ENCODE data around the gene RTTN. TPM values are rescaled to one million over a fixed set of nuclear protein-coding genes. Genes with fewer than 3 reads are reported as not detected.

RTTN gene
- total and polyA plus RNA-seq, 2 of the 13 experiments (the other 11 are each of a cell fraction or from before 2014, with no cell fraction given): 5.4 to 18.7 TPM

GRCh38 chr18:70127359-70127758, 78.1 kb downstream of the RTTN start:
- DNase-seq (ENCODE audit: low spot score): peak; percentile 77
- Histone ChIP-seq H3K27me3 (ENCODE audit: control insufficient read depth in 1 of 2, insufficient read depth in 2 of 2, low read length in 2 of 2) (no peaks in the 10 kb centered on the region), H3K27ac (ENCODE audit: extremely low read length, insufficient read depth, low read length) (no peak overlapping the region), H3K9ac (ENCODE audit: insufficient read depth, low read depth, low read length) (no peak overlapping the region), H3K4me1 (ENCODE audit: insufficient read depth, low read length) (peaks cover 18% of the 10 kb centered on the region), H4K20me1 (ENCODE audit: insufficient read depth, low read length) (no peaks in the 10 kb centered on the region), H3K9me3 (ENCODE audit: low read length) (no peaks in the 10 kb centered on the region), H3K79me2 (ENCODE audit: insufficient read depth, low read length) (no peaks in the 10 kb centered on the region), H3K4me3 (replicated peaks in 1 of 3; ENCODE audit: insufficient read depth in 1 of 3, low read depth in 2 of 3, low read length in 3 of 3) (no peak overlapping the region), H3K4me2 (ENCODE audit: low read depth, low read length) (no peak overlapping the region), H3K36me3 (replicated peaks in 1 of 2; ENCODE audit: control insufficient read depth in 1 of 2, insufficient read depth in 2 of 2, low read length in 2 of 2) (no peaks in the 10 kb centered on the region; a peak in 2 of 5 replicates), H2AFZ (ENCODE audit: low read length) (no peak overlapping the region)
- intact Hi-C loops (cut with micrococcal nuclease; ENCODE audit: unreplicated experiment) (no loop called here), in situ Hi-C loops (cut with HindIII; ENCODE audit: extremely low pct_ligation_motif_present, low pct_unique_long_range_greater_than_20kb) (no loop called here)
- BruUV-seq (replicated peaks): no TSS peak
- peak; percentile 62 for ATAC-seq
- POLR2A ChIA-PET: no interaction called here
- WGBS (ENCODE audit: low lambda C conversion rate): 13% methylated on average over 1 of the region's 1 CpG
- CTCF ChIA-PET (ENCODE audit: low intra/inter-chr PET ratio, low total read pairs): no interaction called here
- peak; percentile 77 for FAIRE-seq
- TF ChIP-seq NR2F6 (IDR thresholded peaks at IDR 0.05) (peak; percentile 85), NR2F6 (CRISPR knock-in tag; IDR thresholded peaks at IDR 0.05) (peak; percentile 82), PHF8 (CRISPR knock-in tag; IDR thresholded peaks at IDR 0.05) (no peak), RNF2 (conservative IDR thresholded peaks at IDR 0.05; ENCODE audit: low read depth) (no peak), HMG20A (CRISPR knock-in tag; IDR thresholded peaks at IDR 0.05; ENCODE audit: borderline replicate concordance) (peak; percentile 38; the same call in 1 of the 2 replicates), ZNF33A (CRISPR knock-in tag; IDR thresholded peaks at IDR 0.05; ENCODE audit: borderline replicate concordance) (no peak), MED1 (CRISPR knock-in tag; IDR thresholded peaks at IDR 0.05) (no peak), XRCC5 (optimal IDR thresholded peaks at IDR 0.05; ENCODE audit: low read length) (no peak), RARA (CRISPR knock-in tag; IDR thresholded peaks at IDR 0.05) (peak; percentile 93), SALL1 (CRISPR knock-in tag; IDR thresholded peaks at IDR 0.05) (peak; percentile 24; the same call in 1 of the 2 replicates), JUNB (CRISPR knock-in tag; IDR thresholded peaks at IDR 0.05; ENCODE audit: borderline replicate concordance) (no peak), IRF9 (CRISPR knock-in tag; IDR thresholded peaks at IDR 0.05; ENCODE audit: borderline replicate concordance) (no peak), ZBTB46 (CRISPR knock-in tag; IDR thresholded peaks at IDR 0.05; ENCODE audit: borderline replicate concordance) (no peak), BCL6 (CRISPR knock-in tag; IDR thresholded peaks at IDR 0.05) (peak; percentile 86)
- TF ChIP-seq, protein P1, sequence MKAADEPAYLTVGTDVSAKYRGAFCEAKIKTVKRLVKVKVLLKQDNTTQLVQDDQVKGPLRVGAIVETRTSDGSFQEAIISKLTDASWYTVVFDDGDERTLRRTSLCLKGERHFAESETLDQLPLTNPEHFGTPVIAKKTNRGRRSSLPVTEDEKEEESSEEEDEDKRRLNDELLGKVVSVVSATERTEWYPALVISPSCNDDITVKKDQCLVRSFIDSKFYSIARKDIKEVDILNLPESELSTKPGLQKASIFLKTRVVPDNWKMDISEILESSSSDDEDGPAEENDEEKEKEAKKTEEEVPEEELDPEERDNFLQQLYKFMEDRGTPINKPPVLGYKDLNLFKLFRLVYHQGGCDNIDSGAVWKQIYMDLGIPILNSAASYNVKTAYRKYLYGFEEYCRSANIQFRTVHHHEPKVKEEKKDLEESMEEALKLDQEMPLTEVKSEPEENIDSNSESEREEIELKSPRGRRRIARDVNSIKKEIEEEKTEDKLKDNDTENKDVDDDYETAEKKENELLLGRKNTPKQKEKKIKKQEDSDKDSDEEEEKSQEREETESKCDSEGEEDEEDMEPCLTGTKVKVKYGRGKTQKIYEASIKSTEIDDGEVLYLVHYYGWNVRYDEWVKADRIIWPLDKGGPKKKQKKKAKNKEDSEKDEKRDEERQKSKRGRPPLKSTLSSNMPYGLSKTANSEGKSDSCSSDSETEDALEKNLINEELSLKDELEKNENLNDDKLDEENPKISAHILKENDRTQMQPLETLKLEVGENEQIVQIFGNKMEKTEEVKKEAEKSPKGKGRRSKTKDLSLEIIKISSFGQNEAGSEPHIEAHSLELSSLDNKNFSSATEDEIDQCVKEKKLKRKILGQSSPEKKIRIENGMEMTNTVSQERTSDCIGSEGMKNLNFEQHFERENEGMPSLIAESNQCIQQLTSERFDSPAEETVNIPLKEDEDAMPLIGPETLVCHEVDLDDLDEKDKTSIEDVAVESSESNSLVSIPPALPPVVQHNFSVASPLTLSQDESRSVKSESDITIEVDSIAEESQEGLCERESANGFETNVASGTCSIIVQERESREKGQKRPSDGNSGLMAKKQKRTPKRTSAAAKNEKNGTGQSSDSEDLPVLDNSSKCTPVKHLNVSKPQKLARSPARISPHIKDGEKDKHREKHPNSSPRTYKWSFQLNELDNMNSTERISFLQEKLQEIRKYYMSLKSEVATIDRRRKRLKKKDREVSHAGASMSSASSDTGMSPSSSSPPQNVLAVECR (CRISPR knock-in tag; IDR thresholded peaks at IDR 0.05; ENCODE audit: borderline replicate concordance): no peak
- TF ChIP-seq, protein P2, sequence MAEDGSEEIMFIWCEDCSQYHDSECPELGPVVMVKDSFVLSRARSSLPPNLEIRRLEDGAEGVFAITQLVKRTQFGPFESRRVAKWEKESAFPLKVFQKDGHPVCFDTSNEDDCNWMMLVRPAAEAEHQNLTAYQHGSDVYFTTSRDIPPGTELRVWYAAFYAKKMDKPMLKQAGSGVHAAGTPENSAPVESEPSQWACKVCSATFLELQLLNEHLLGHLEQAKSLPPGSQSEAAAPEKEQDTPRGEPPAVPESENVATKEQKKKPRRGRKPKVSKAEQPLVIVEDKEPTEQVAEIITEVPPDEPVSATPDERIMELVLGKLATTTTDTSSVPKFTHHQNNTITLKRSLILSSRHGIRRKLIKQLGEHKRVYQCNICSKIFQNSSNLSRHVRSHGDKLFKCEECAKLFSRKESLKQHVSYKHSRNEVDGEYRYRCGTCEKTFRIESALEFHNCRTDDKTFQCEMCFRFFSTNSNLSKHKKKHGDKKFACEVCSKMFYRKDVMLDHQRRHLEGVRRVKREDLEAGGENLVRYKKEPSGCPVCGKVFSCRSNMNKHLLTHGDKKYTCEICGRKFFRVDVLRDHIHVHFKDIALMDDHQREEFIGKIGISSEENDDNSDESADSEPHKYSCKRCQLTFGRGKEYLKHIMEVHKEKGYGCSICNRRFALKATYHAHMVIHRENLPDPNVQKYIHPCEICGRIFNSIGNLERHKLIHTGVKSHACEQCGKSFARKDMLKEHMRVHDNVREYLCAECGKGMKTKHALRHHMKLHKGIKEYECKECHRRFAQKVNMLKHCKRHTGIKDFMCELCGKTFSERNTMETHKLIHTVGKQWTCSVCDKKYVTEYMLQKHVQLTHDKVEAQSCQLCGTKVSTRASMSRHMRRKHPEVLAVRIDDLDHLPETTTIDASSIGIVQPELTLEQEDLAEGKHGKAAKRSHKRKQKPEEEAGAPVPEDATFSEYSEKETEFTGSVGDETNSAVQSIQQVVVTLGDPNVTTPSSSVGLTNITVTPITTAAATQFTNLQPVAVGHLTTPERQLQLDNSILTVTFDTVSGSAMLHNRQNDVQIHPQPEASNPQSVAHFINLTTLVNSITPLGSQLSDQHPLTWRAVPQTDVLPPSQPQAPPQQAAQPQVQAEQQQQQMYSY (CRISPR knock-in tag; IDR thresholded peaks at IDR 0.05): no peak
